Fibroblast of lung (primary cell): ENCODE measurements around the gene REC8. TPM values are rescaled to one million over a fixed set of nuclear protein-coding genes. Genes with fewer than 3 reads are reported as not detected.

Experiments
- DNase-seq, 2 donors: peaks; one replicate each; pipeline versions ENCODE4 v3.0.0 to v3.0.0-alpha.2; 2010; ENCODE audit warnings: low read depth in 2 of 2
- H2AFZ ChIP-seq: 2 replicates; pipeline ENCODE4 v1.5.1; 2012; ENCODE audit warnings: low read length, control low read depth, inconsistent platforms
- H3K27ac ChIP-seq: 2 replicates; pipeline ENCODE4 v1.5.1; 2011; ENCODE audit warnings: low read length, control low read depth; ENCODE audit not compliant: insufficient read depth
- H3K27me3 ChIP-seq: 2 replicates; pipeline ENCODE4 v1.5.1; 2011; ENCODE audit warnings: mild to moderate bottlenecking, low read length; ENCODE audit not compliant: control insufficient read depth, insufficient read depth
- H3K36me3 ChIP-seq: 2 replicates; pipeline ENCODE4 v1.5.1; 2011; ENCODE audit warnings: low read length; ENCODE audit not compliant: control insufficient read depth, insufficient read depth
- H3K4me1 ChIP-seq: 2 replicates; pipeline ENCODE4 v1.5.1; 2011; ENCODE audit warnings: low read length; ENCODE audit not compliant: control insufficient read depth, insufficient read depth; ENCODE audit errors: extremely low read depth
- H3K4me2 ChIP-seq: 2 replicates; pipeline ENCODE4 v1.5.1; 2011; ENCODE audit warnings: low read length, control low read depth; ENCODE audit not compliant: insufficient read depth; ENCODE audit errors: extremely low read depth
- H3K4me3 ChIP-seq, 4 experiments: fragments of 200-600 bp in 1 of 4; sonication (generic) in 1 of 4; replicated peaks in 1 of 4; 2 replicates each; pipeline ENCODE4 v1.5.1; 2011 to 2016; ENCODE audit warnings: low read length in 4 of 4, low read depth in 3 of 4, mild to moderate bottlenecking in 3 of 4, control low read depth in 2 of 4, inconsistent platforms in 1 of 4, mixed read lengths in 1 of 4; ENCODE audit not compliant: insufficient read depth in 1 of 4; ENCODE audit errors: control extremely low read depth in 1 of 4
- H3K79me2 ChIP-seq: 2 replicates; pipeline ENCODE4 v1.5.1; 2012; ENCODE audit warnings: mild to moderate bottlenecking, low read length, inconsistent platforms; ENCODE audit not compliant: control insufficient read depth, insufficient read depth
- H3K9ac ChIP-seq: 2 replicates; pipeline ENCODE4 v1.5.1; 2011; ENCODE audit warnings: mild to moderate bottlenecking, low read length, control low read depth; ENCODE audit not compliant: insufficient read depth
- H3K9me3 ChIP-seq: 2 replicates; pipeline ENCODE4 v1.5.1; 2012; ENCODE audit warnings: low read depth, low read length; ENCODE audit not compliant: control insufficient read depth, insufficient read depth
- H4K20me1 ChIP-seq: 2 replicates; pipeline ENCODE4 v1.5.1; 2011; ENCODE audit warnings: low read length; ENCODE audit not compliant: control insufficient read depth, insufficient read depth; ENCODE audit errors: extremely low read depth
- CTCF ChIP-seq, 2 donors: IDR thresholded peaks in 1 of 2; conservative IDR thresholded peaks in 1 of 2; 1 replicate in 1 of 2; 2 replicates in 1 of 2; pipeline ENCODE4 v1.5.1; 2011 to 2012; ENCODE audit warnings: low read length in 2 of 2, control low read depth in 1 of 2, inconsistent platforms in 1 of 2, low read depth in 1 of 2, mild to moderate bottlenecking in 1 of 2
- EZH2 ChIP-seq: IDR thresholded peaks from 2 replicates; pipeline ENCODE4 v1.5.1; 2012; ENCODE audit warnings: low read length, control low read depth, mild to moderate bottlenecking; ENCODE audit errors: missing control alignments
- polyA plus RNA-seq, 2 donors: library from polyadenylated mRNA; depleted of rRNA in 1 of 2; stranded (reverse) in 1 of 2; unstranded in 1 of 2; fragments of >200 nt; gene quantifications; 2 replicates each; pipeline ENCODE4 v1.2.1, GENCODE V29; 2011 to 2012; ENCODE audit warnings: missing spikeins in 1 of 2
- total RNA-seq: library from RNA; depleted of rRNA; stranded (reverse); fragments of >200 nt; gene quantifications from 2 replicates; pipeline ENCODE4 v1.2.1, GENCODE V29; 2014

Gene REC8
- total and polyA plus RNA-seq, 2 donors (not counting 1 experiment from before 2014, with no cell fraction given) = 1.8 to 2.2 TPM

GRCh38 chr14:24131549-24131966 is 40.3 kb upstream of the REC8 start:
- H3K4me1 ChIP-seq = no peaks in the 10 kb centered on the region
- no peak overlapping the region for H2AFZ ChIP-seq
- DNase-seq = no peak
- H3K4me2 ChIP-seq = no peak overlapping the region
- H4K20me1 ChIP-seq = no peaks in the 10 kb centered on the region
- H3K27ac ChIP-seq = no peak overlapping the region
- H3K9ac ChIP-seq = no peak overlapping the region
- H3K36me3 ChIP-seq = no peaks in the 10 kb centered on the region
- peaks cover 4% of the 10 kb centered on the region for H3K79me2 ChIP-seq
- H3K27me3 ChIP-seq = no peaks in the 10 kb centered on the region
- no peak overlapping the region for H3K4me3 ChIP-seq
- H3K9me3 ChIP-seq = no peaks in the 10 kb centered on the region
- no peak for TF ChIP-seq CTCF (conservative IDR thresholded peaks at IDR 0.05 in 1 of 2, IDR thresholded peaks at IDR 0.05 in 1 of 2; ENCODE audit: low read depth in 1 of 2, low read length in 2 of 2)
- TF ChIP-seq EZH2 = no peak

- Histone ChIP-seq H3K27ac (no peak overlapping the region), H3K36me3 (no peaks in the 10 kb centered on the region), H2AFZ (no peak overlapping the region), H3K4me2 (no peak overlapping the region), H3K79me2 (peaks cover 8% of the 10 kb centered on the region), H4K20me1 (no peaks in the 10 kb centered on the region), H3K27me3 (no peaks in the 10 kb centered on the region), H3K9ac (no peak overlapping the region), H3K4me3 (no peak overlapping the region), H3K9me3 (no peaks in the 10 kb centered on the region), H3K4me1 (peaks cover 4% of the 10 kb centered on the region)
- no peak for DNase-seq
- TF ChIP-seq EZH2 (no peak), CTCF (conservative IDR thresholded peaks at IDR 0.05 in 1 of 2, IDR thresholded peaks at IDR 0.05 in 1 of 2; ENCODE audit: low read depth in 1 of 2, low read length in 2 of 2) (no peak)
Measured at GRCh38 chr14:24132061-24132685, 39.7 kb upstream of the REC8 start.

- H2AFZ ChIP-seq = no peak overlapping the region
- H3K4me2 ChIP-seq = no peak overlapping the region
- DNase-seq = no peak
- no peak overlapping the region for H3K27ac ChIP-seq
- H3K4me1 ChIP-seq = peaks cover 6% of the 10 kb centered on the region
- no peak overlapping the region for H3K9ac ChIP-seq
- no peaks in the 10 kb centered on the region for H3K27me3 ChIP-seq
- peaks cover 10% of the 10 kb centered on the region for H3K79me2 ChIP-seq
- no peak overlapping the region for H3K4me3 ChIP-seq
- TF ChIP-seq EZH2 (no peak), CTCF (conservative IDR thresholded peaks at IDR 0.05 in 1 of 2, IDR thresholded peaks at IDR 0.05 in 1 of 2; ENCODE audit: low read depth in 1 of 2, low read length in 2 of 2) (no peak)
- H3K9me3 ChIP-seq = no peaks in the 10 kb centered on the region
- no peaks in the 10 kb centered on the region for H4K20me1 ChIP-seq
- peaks cover 3% of the 10 kb centered on the region for H3K36me3 ChIP-seq
Measured at GRCh38 chr14:24132976-24133375, 38.9 kb upstream of the REC8 start.
